ENCODE measurements around the gene PSTK.

Gene PSTK

DNA sequence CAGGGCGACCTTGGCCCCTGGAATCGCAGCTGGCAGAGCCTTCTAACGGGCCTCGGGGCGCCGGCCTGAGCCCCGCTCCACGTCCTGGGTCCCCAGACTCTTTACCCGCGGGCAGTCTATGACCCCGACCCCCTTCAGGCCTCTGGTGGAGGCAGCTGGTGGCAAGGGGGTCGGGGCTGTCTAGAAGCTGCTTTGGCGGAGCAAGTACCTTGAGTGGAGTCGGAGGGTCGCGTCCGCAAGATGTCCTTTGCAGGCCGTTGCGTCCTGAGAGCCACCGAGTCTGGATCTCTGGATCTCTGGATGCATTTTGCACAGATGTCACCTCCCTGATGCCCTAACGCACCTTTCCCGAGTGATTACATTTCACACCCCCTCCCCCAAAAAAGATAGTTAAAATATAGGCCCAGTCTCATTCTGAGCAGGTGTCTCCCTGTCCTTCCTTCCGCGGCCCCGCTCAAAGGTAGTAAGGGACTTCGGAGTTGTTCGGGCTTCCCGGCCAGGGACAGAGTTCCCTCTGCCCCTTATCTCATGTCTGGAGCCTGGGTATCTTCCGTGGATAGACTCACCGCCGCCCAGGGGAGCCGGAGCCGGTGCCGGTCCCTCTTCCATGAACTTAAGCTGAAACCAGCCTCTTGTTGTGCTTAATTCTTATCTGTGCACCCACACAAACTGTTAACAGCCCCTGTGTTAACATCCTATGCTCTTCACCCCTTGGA, 29.1 kb downstream of the PSTK start:
- TF ChIP-seq TAF1 (IDR thresholded peaks at IDR 0.05; ENCODE audit: borderline replicate concordance, low read depth, low read length) (no peak), POLR2A (IDR thresholded peaks at IDR 0.05; ENCODE audit: low read depth, low read length) (no peak), POLR2AphosphoS5 (IDR thresholded peaks at IDR 0.05; ENCODE audit: low read depth, low read length) (no peak)
- DNase-seq (ENCODE audit: insufficient read length) (peak; percentile 19), FAIRE-seq (no peak)

DNA sequence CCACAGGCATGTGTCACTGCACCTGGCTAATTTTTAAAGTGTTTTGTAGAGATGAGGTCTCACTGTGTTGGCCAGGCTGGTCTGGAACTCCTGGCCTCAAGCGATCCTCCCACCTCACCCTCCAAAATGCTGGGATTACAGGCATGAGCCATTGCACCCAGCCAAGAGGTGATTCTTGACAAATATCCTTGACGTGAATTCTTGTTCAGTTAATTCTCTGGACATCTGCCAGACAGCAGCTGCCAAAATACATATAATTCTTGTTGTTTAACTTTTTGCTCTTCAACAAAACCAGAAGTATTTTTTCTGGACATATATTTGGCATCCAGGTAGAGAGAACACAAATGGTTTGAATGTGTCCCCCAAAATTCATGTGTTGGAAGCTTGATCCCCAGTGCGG, 31.8 kb downstream of the PSTK start:
- TF ChIP-seq POLR2A (IDR thresholded peaks at IDR 0.05; ENCODE audit: low read depth, low read length) (no peak), POLR2AphosphoS5 (IDR thresholded peaks at IDR 0.05; ENCODE audit: low read depth, low read length) (no peak)
- FAIRE-seq (no peak), DNase-seq (ENCODE audit: insufficient read length) (no peak)

DNA sequence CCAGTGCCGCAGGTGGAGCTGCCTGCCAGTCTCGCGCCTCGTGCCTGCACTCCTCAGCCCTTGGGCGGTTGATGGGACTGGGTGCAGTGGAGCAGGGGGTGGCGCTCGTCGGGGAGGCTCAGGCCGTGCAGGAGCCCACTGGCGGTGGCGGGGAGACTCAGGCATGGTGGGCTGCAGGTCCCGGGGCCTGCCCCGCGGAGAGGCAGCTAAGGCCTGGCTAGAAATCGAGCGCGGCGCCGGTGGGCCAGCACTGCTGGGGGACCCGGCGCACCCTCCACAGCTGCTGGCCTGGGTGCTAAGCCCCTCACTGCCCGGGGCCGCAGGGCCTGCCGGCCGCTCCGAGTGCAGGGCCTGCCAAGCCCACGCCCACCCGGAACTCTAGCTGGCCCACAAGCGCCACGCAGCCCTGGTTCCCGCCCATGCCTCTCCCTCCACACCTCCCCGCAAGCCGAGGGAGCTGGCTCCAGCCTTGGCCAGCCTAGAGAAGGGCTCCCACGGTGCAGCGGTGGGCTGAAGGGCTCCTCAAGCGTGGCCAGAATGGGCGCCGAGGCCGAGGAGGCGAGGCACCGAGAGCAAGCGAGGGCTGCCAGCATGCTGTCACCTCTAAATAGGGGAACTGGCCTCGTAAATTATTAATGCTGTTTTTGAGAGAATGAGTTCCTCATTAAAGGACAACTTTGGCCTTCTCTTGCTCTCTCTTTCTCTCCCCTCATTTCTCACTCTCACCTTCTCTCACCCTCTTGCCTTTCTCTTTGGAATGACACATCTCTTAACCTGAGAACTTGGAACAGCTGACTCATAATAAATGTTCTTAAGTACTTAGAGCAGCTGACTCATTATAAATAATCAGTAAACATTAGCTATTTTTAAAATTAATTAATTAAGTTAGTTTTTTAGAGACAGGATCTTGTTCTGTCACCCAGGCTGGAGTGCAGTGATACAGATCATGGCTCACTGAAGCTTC, 33.5 kb downstream of the PSTK start:
- FAIRE-seq: no peak
- no peak for DNase-seq (ENCODE audit: insufficient read length)
- TF ChIP-seq POLR2AphosphoS5 (IDR thresholded peaks at IDR 0.05; ENCODE audit: low read depth, low read length) (no peak), POLR2A (IDR thresholded peaks at IDR 0.05; ENCODE audit: low read depth, low read length) (no peak), TAF1 (IDR thresholded peaks at IDR 0.05; ENCODE audit: borderline replicate concordance, low read depth, low read length) (no peak)

DNA sequence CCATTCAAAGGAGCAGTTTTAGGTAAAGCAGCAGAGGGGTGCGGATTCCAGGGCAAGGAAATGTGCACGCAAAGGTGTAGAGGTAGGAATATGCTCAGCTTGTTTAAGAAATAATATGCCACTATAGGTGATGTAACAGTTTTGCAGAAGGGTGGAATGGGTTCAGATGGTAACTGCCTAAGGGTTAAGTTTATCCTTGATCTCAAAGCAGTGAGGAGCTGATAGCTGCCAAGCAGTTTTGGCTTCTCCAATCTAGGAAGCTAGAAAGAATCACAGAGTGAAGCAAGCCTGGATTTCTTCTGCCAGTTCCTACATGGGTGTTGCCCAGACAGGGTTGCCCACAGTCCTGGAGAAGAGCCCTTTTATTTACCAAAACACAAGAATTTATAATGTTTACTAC, 34.6 kb downstream of the PSTK start:
- DNase-seq (ENCODE audit: insufficient read length): no peak
- no peak for FAIRE-seq
- TF ChIP-seq POLR2A (IDR thresholded peaks at IDR 0.05; ENCODE audit: low read depth, low read length) (no peak), TAF1 (IDR thresholded peaks at IDR 0.05; ENCODE audit: borderline replicate concordance, low read depth, low read length) (no peak), POLR2AphosphoS5 (IDR thresholded peaks at IDR 0.05; ENCODE audit: low read depth, low read length) (no peak)

DNA sequence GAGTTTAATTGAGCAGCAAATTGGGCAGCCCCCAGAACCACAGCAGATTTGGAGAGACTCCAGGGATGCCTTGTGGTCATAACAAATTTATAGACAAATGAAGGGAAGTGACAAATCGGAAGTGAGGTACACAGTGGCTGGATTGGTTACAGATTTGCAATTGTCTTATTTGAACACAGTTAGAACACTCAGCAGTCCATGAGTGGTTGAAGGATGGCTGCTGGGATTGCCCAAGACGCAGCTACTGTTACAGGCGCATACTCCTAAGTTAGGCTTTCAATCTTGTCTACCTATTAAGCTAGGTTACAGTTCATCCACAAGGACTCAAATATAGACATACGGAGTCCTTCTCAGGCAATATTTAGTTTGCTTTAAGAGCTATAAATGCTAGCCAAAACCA, 36.0 kb downstream of the PSTK start:
- TF ChIP-seq POLR2AphosphoS5 (IDR thresholded peaks at IDR 0.05; ENCODE audit: low read depth, low read length) (no peak), POLR2A (IDR thresholded peaks at IDR 0.05; ENCODE audit: low read depth, low read length) (no peak), TAF1 (IDR thresholded peaks at IDR 0.05; ENCODE audit: borderline replicate concordance, low read depth, low read length) (no peak)
- no peak for FAIRE-seq
- no peak for DNase-seq (ENCODE audit: insufficient read length)

DNA sequence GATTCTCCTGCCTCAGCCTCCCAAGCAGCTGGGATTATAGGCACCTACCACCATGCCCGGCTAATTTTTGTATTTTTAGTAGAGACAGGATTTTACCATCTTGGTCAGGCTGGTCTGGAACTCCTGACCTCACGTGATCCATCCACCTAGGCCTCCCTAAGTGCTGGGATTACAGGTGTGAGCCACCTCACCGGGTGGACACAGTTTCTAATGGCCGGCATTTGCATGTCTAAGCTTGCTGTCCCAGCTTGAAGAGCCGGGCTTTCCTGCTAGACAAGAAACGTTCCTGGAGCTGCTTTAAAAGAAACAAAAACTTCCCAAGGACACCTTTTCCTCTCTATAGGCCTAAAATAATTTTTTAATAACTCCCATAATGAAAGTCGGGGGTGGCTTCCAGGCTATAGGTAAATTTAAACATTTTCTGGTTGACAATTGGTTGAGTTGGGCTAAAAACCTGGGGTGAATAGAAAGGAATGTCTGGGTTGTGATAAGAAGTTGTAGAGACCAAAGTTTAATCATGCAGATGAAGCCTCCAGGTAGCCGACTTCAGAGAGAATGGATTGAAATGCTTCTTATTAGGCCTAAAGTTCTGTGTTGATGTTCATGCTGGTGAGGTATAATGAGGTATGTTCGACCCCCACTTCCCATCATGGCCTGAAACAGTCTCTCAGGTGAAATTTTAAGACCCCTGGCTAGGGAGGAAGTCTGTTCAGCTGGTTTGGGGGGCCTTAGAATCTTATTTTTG, 37.4 kb downstream of the PSTK start:
- no peak for FAIRE-seq
- no peak for DNase-seq (ENCODE audit: insufficient read length)
- TF ChIP-seq TAF1 (IDR thresholded peaks at IDR 0.05; ENCODE audit: borderline replicate concordance, low read depth, low read length): no peak
- no peak for TF ChIP-seq POLR2AphosphoS5 (IDR thresholded peaks at IDR 0.05; ENCODE audit: low read depth, low read length)
- TF ChIP-seq POLR2A (IDR thresholded peaks at IDR 0.05; ENCODE audit: low read depth, low read length): no peak

DNA sequence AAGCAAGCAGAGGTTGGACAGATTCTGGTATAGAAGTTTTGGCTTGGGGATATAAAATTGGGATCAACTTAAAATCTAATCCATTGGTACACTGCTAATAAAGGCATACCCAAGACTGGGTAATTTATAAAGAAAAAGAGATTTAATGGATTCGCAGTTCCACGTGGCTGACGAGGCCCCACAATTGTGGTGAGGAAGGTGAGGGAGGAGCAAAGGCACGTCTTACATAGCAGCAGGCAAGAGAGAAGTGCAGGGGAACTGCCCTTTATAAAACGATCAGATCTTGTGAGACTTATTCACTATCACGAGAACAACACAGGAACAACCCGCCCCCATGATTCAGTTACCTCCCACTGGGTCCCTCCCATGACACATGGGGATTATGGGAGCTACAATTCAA, 38.3 kb downstream of the PSTK start:
- TF ChIP-seq POLR2A (IDR thresholded peaks at IDR 0.05; ENCODE audit: low read depth, low read length) (no peak), TAF1 (IDR thresholded peaks at IDR 0.05; ENCODE audit: borderline replicate concordance, low read depth, low read length) (no peak), POLR2AphosphoS5 (IDR thresholded peaks at IDR 0.05; ENCODE audit: low read depth, low read length) (no peak)
- FAIRE-seq (no peak), DNase-seq (ENCODE audit: insufficient read length) (no peak)

DNA sequence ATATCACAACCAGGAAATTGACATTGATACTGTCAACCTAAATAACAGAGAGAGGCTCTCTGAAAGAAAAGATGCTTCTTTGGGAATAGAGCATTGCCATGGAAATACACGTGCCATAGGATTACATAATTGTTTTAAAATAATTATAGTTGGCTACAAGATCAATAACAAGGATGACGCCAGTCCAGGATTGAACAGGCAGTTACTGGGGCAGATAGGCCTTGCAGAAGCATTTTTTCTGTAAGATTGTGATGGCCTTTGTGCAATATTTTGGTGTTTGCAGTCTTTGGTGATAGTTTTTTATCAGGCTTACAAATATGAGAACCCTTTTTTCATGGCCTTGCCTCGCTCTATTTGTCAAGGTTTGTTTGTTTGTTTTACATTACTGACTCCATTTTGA, 39.1 kb downstream of the PSTK start:
- FAIRE-seq (no peak), DNase-seq (ENCODE audit: insufficient read length) (no peak)
- TF ChIP-seq TAF1 (IDR thresholded peaks at IDR 0.05; ENCODE audit: borderline replicate concordance, low read depth, low read length) (no peak), POLR2A (IDR thresholded peaks at IDR 0.05; ENCODE audit: low read depth, low read length) (no peak), POLR2AphosphoS5 (IDR thresholded peaks at IDR 0.05; ENCODE audit: low read depth, low read length) (no peak)

DNA sequence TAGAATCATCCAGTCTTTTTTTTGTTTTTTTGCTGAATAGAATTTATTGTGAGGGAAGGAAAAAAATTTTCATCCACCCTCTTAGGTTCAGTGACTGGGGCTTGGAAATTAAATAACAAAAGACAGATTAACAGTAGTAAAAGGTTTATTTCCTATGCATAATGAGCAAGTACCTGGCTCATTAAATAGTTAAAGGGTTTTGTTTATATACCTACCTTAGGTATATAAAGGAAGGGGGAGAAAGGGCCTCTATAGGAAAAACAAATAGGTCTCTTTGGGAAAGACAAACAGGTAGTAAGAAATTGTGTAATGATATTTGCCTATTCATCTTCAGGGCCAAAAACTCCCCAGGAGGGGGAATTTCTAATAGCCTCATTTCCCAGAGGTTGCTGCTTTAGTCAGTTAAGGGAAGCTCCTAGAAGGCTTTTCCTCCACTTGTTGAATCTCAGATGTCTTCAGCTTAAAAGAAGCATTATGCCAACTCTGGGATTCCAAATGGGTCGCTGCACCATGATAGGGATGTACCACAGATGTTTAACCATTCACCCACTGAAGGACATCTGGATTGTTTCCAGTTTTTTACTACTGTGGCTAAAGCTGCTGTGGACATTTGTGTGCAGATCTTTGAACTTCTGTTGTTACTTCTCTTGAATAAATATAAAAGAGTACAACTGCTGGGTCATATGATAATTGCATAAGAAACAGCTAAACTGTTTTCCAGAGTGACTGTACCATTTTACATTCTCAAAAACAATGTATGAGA, 39.9 kb downstream of the PSTK start:
- FAIRE-seq (no peak), DNase-seq (ENCODE audit: insufficient read length) (no peak)
- TF ChIP-seq POLR2A (IDR thresholded peaks at IDR 0.05; ENCODE audit: low read depth, low read length): no peak
- TF ChIP-seq TAF1 (IDR thresholded peaks at IDR 0.05; ENCODE audit: borderline replicate concordance, low read depth, low read length): no peak

DNA sequence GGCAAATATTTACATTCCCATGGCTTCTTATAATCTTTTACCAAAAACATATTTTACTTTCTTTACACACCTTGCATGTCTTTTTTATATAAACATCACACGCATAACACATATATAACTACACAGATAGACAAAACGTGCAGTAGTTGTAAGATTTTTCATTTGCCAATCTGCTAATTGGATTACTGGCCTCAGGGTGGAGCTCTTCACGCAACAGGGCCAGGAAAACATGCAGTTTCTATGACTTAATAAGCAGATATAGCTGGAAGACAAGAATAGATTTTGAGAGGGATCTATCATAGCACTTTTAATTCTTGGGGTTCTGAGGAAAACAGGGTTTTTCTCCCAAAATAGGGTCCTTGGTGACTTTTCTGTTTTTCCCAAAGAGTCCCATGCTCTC, 41.3 kb downstream of the PSTK start:
- TF ChIP-seq POLR2AphosphoS5 (IDR thresholded peaks at IDR 0.05; ENCODE audit: low read depth, low read length): no peak
- TF ChIP-seq TAF1 (IDR thresholded peaks at IDR 0.05; ENCODE audit: borderline replicate concordance, low read depth, low read length): no peak
- no peak for TF ChIP-seq POLR2A (IDR thresholded peaks at IDR 0.05; ENCODE audit: low read depth, low read length)
- FAIRE-seq (no peak), DNase-seq (ENCODE audit: insufficient read length) (no peak)

DNA sequence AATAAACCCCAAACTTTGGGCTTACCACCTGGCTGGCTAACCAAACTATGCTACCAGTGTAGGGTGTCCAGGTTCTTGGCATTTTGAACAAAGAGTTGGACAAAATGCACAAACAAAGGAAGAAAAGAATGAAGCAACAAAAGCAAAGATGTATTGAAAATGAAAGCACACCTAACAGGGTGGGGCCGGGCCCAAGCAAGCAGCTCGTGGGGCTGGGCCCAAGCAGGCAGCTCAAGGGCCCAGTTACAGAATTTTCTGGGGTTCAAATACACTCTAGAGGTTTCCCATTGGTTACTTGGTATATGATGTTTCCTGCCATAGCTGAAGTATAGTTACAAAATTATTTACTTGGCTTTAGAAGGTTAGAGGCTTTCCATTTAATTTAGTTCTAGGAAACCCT, 44.3 kb downstream of the PSTK start:
- DNase-seq (ENCODE audit: insufficient read length): no peak
- TF ChIP-seq POLR2AphosphoS5 (IDR thresholded peaks at IDR 0.05; ENCODE audit: low read depth, low read length): no peak
- TF ChIP-seq POLR2A (IDR thresholded peaks at IDR 0.05; ENCODE audit: low read depth, low read length): no peak
- TF ChIP-seq TAF1 (IDR thresholded peaks at IDR 0.05; ENCODE audit: borderline replicate concordance, low read depth, low read length): no peak
- no peak for FAIRE-seq

All from GM12892 (cell line).